TTC549 (cell line): Measurements from ENCODE around the gene MIER1.
A peak's percentile ranks its signal among the peaks of the same experiment; 100 is the strongest.
"Not testable (repeated sequence)": the region's sequence is repeated elsewhere in the genome, so short reads cannot be mapped to it uniquely, and the experiment has no call there.

Experiments
- FAIRE-seq: peaks from 2 replicates; lab custom pipeline; 2012; peaks lifted over from hg19 to GRCh38; lab: Jason Lieb, UNC

MIER1 gene

GRCh38 chr1:66938613-66939012 is 13.8 kb downstream of the MIER1 start:
- no peak for FAIRE-seq

- FAIRE-seq: no peak
These were observed 16.2 kb downstream of the MIER1 start for GRCh38 chr1:66940981-66941380.

GRCh38 chr1:66943361-66943969 is 18.7 kb downstream of the MIER1 start:
- FAIRE-seq: no peak

- FAIRE-seq: no peak
These were observed 19.8 kb downstream of the MIER1 start for GRCh38 chr1:66944330-66945274.

- FAIRE-seq: no peak
These were observed 20.5 kb downstream of the MIER1 start for GRCh38 chr1:66945316-66945715.

GRCh38 chr1:66947267-66947666 is 22.5 kb downstream of the MIER1 start:
- FAIRE-seq: no peak

GRCh38 chr1:66951513-66951912 is 26.7 kb downstream of the MIER1 start:
- FAIRE-seq: no peak

GRCh38 chr1:66954208-66954607 is 29.4 kb downstream of the MIER1 start:
- FAIRE-seq: no peak

GRCh38 chr1:66957938-66958337 is 33.1 kb downstream of the MIER1 start:
- FAIRE-seq: no peak

GRCh38 chr1:66966188-66966873 is 41.5 kb downstream of the MIER1 start:
- FAIRE-seq: not testable (repeated sequence)

- no peak for FAIRE-seq
These were observed 43.8 kb downstream of the MIER1 start for GRCh38 chr1:66968574-66968973.

- no peak for FAIRE-seq
These were observed 53.4 kb downstream of the MIER1 start for GRCh38 chr1:66978201-66978600.

GRCh38 chr1:66979621-66980020 is 54.8 kb downstream of the MIER1 start:
- FAIRE-seq: not testable (repeated sequence)

- no peak for FAIRE-seq
These were observed 56.1 kb downstream of the MIER1 start for GRCh38 chr1:66980745-66981367.

GRCh38 chr1:66981679-66982078 is 56.9 kb downstream of the MIER1 start:
- FAIRE-seq: no peak

GRCh38 chr1:66982561-66983260 is 57.9 kb downstream of the MIER1 start:
- FAIRE-seq: no peak

GRCh38 chr1:66984491-66984890 is 59.7 kb downstream of the MIER1 start:
- FAIRE-seq: no peak

GRCh38 chr1:66985835-66986234 is 61.0 kb downstream of the MIER1 start:
- no peak for FAIRE-seq

- FAIRE-seq: no peak
These were observed 68.3 kb downstream of the MIER1 start for GRCh38 chr1:66993076-66993475.

GRCh38 chr1:66996018-66996682 is 71.4 kb downstream of the MIER1 start:
- peak; percentile 84 for FAIRE-seq

GRCh38 chr1:66998972-66999371 is 74.2 kb downstream of the MIER1 start:
- no peak for FAIRE-seq
